CD14-positive monocyte (primary cell): ENCODE measurements around the gene PITHD1. TPM values are rescaled to one million over a fixed set of nuclear protein-coding genes. Genes with fewer than 3 reads are reported as not detected.
A peak's percentile ranks its signal among the peaks of the same experiment; 100 is the strongest.

Source experiments
- DNase-seq, 3 donors: peaks; one replicate each; pipeline ENCODE4 v3.0.0-alpha.2; 2011 to 2022
- H2AFZ ChIP-seq: 2 replicates; pipeline ENCODE4 v1.6.0; 2012; ENCODE audit warnings: mild to moderate bottlenecking, low read depth, low read length, inconsistent platforms; ENCODE audit not compliant: insufficient read depth, poor library complexity, severe bottlenecking
- H3K27ac ChIP-seq, 2 donors: 1 replicate in 1 of 2; 2 replicates in 1 of 2; pipeline ENCODE4 v1.5.1; 2012 to 2013; ENCODE audit warnings: low read length in 2 of 2, control low read depth in 1 of 2, inconsistent platforms in 1 of 2, low read depth in 1 of 2, mild to moderate bottlenecking in 1 of 2
- H3K27me3 ChIP-seq, 2 donors: one replicate each; pipeline versions ENCODE4 v1.6.0 to v1.6.1; 2011 to 2013; ENCODE audit warnings: low read length in 2 of 2; ENCODE audit not compliant: control insufficient read depth in 2 of 2, insufficient read depth in 2 of 2
- H3K36me3 ChIP-seq, 2 donors: replicated peaks in 1 of 2; 1 replicate in 1 of 2; 2 replicates in 1 of 2; pipeline versions ENCODE4 v1.5.1 to v1.6.1; 2012 to 2013; ENCODE audit warnings: low read length in 2 of 2, control low read depth in 1 of 2, inconsistent platforms in 1 of 2, mild to moderate bottlenecking in 1 of 2; ENCODE audit not compliant: insufficient read depth in 2 of 2, control insufficient read depth in 1 of 2
- H3K4me1 ChIP-seq, 2 donors: 1 replicate in 1 of 2; 2 replicates in 1 of 2; pipeline versions ENCODE4 v1.5.1 to v1.6.1; 2012 to 2013; ENCODE audit warnings: low read length in 2 of 2, control low read depth in 1 of 2, inconsistent platforms in 1 of 2, mild to moderate bottlenecking in 1 of 2, moderate library complexity in 1 of 2; ENCODE audit not compliant: insufficient read depth in 2 of 2, control insufficient read depth in 1 of 2
- H3K4me2 ChIP-seq: replicated peaks from 2 replicates; pipeline ENCODE3; 2012; ENCODE audit warnings: low read length, moderate library complexity, mild to moderate bottlenecking; ENCODE audit not compliant: poor library complexity, severe bottlenecking; ENCODE audit errors: extremely low read depth
- H3K4me3 ChIP-seq, 3 experiments: fragments of 200-600 bp in 1 of 3; sonication (generic) in 1 of 3; replicated peaks in 1 of 3; 1 replicate in 2 of 3; 2 replicates in 1 of 3; pipeline ENCODE4 v1.5.1; 2011 to 2013; ENCODE audit warnings: low read length in 3 of 3, mild to moderate bottlenecking in 3 of 3, control low read depth in 2 of 3, low read depth in 2 of 3, inconsistent platforms in 1 of 3, moderate library complexity in 1 of 3
- H3K79me2 ChIP-seq: 2 replicates; pipeline ENCODE4 v1.6.0; 2012; ENCODE audit warnings: mild to moderate bottlenecking, control low read depth, inconsistent platforms, low read length, moderate library complexity; ENCODE audit not compliant: insufficient read depth
- H3K9ac ChIP-seq: 2 replicates; pipeline ENCODE4 v1.6.0; 2017; ENCODE audit warnings: low read length, mild to moderate bottlenecking; ENCODE audit not compliant: insufficient read depth, poor library complexity, severe bottlenecking
- H3K9me3 ChIP-seq, 2 donors: replicated peaks in 1 of 2; 1 replicate in 1 of 2; 2 replicates in 1 of 2; pipeline versions ENCODE4 v1.5.1 to v1.6.1; 2012 to 2013; ENCODE audit warnings: low read length in 2 of 2, control low read depth in 1 of 2; ENCODE audit not compliant: control insufficient read depth in 1 of 2, insufficient read depth in 1 of 2
- H4K20me1 ChIP-seq: 2 replicates; pipeline ENCODE4 v1.6.0; 2012; ENCODE audit warnings: mild to moderate bottlenecking, low read length, control low read depth, moderate library complexity; ENCODE audit not compliant: insufficient read depth
- H3K27ac Mint-ChIP-seq, 7 donors: one replicate each; pipeline ENCODE4 v1.8.0; 2020; ENCODE audit warnings: mild to moderate bottlenecking in 7 of 7, mixed read lengths in 7 of 7, moderate library complexity in 6 of 7, inconsistent platforms in 2 of 7
- H3K27me3 Mint-ChIP-seq, 3 donors: one replicate each; pipeline ENCODE4 v1.8.0; 2021 to 2022; ENCODE audit warnings: low read depth in 3 of 3, mild to moderate bottlenecking in 3 of 3, mixed read lengths in 3 of 3, moderate library complexity in 3 of 3, inconsistent platforms in 1 of 3
- H3K36me3 Mint-ChIP-seq, 2 donors: one replicate each; pipeline ENCODE4 v1.8.0; 2020; ENCODE audit warnings: mixed read lengths in 2 of 2, inconsistent platforms in 1 of 2, mild to moderate bottlenecking in 1 of 2
- H3K4me1 Mint-ChIP-seq: one replicate; pipeline ENCODE4 v1.8.0; 2020; ENCODE audit warnings: mild to moderate bottlenecking, mixed read lengths
- H3K4me3 Mint-ChIP-seq, 2 donors: one replicate each; pipeline ENCODE4 v1.8.0; 2020; ENCODE audit warnings: mild to moderate bottlenecking in 2 of 2, mixed read lengths in 2 of 2, moderate library complexity in 1 of 2
- H3K9me3 Mint-ChIP-seq, 7 donors: one replicate each; pipeline ENCODE4 v1.8.0; 2020 to 2022; ENCODE audit warnings: mixed read lengths in 7 of 7, mild to moderate bottlenecking in 6 of 7, moderate library complexity in 6 of 7, inconsistent platforms in 2 of 7
- CTCF ChIP-seq: fragments of 200-600 bp; IDR thresholded peaks from one replicate; pipeline ENCODE4 v1.8.0; 2022; ENCODE audit warnings: antibody characterized with exemption, mild to moderate bottlenecking
- WGBS: methylation state at CpG from one replicate; pipeline ENCODE4 v1.1.5; 2013; ENCODE audit warnings: missing lambda C conversion rate; ENCODE audit not compliant: insufficient coverage; 5-methylcytosine and 5-hydroxymethylcytosine counted together
- intact Hi-C, 2 donors: fragments of 100-400 bp; cut with micrococcal nuclease; formaldehyde crosslinking; loops; one replicate each; pipeline versions ENCODE4 v1.15.0 to v1.15.1; 2023
- polyA plus RNA-seq, 3 donors: library from polyadenylated mRNA; depleted of rRNA in 1 of 3; unstranded in 2 of 3; stranded (reverse) in 1 of 3; fragments of 300-500 nt in 2 of 3; fragments of >200 nt in 1 of 3; fragmentation: Illumina TruSeq in 2 of 3; gene quantifications; 1 replicate in 2 of 3; 2 replicates in 1 of 3; pipeline ENCODE4 v1.2.3, GENCODE V29; 2012 to 2021

The PITHD1 gene
- polyA plus RNA-seq, 3 donors = 20.8 to 40.8 (median 29.9) TPM

- DNase-seq = no peak
- H3K27me3 Mint-ChIP-seq = peaks cover 0 to 4% (median 2%) of the 10 kb centered on the region in 3 donors
- intact Hi-C loops = loop anchor here (5.0 to 10.0 kb wide), 2 partner anchors 50 to 188 kb away; partner anchors contain the start of genes ID3 (in 1 of the 2) and RPL11 (in 1 of the 2)
- Histone ChIP-seq H3K36me3 (peaks cover 0 to 21% of the 10 kb centered on the region in 2 donors), H3K9ac (peak overlapping the region; percentile 95), H3K4me1 (peaks cover 16 to 27% of the 10 kb centered on the region in 2 donors), H3K27me3 (no peaks in the 10 kb centered on the region), H3K79me2 (peaks cover 46% of the 10 kb centered on the region), H4K20me1 (peaks cover 41% of the 10 kb centered on the region), H3K9me3 (no peaks in the 10 kb centered on the region), H3K4me3 (peak overlapping the region; percentile 67 to 93 (median 82)), H3K4me2 (peak overlapping the region; percentile 98), H3K27ac (peak overlapping the region; percentile 30 to 88), H2AFZ (peak overlapping the region; percentile 92)
- H3K4me1 Mint-ChIP-seq = peaks cover 30% of the 10 kb centered on the region
- WGBS = 11% methylated on average over 27 of the region's 28 CpGs
- peaks cover 9 to 17% of the 10 kb centered on the region in 2 donors for H3K36me3 Mint-ChIP-seq
- TF ChIP-seq CTCF = no peak
- H3K9me3 Mint-ChIP-seq = no peaks in the 10 kb centered on the region
- peak overlapping the region in 6 of 7 donors; percentile 75 to 86 (median 82) for H3K27ac Mint-ChIP-seq
- H3K4me3 Mint-ChIP-seq = peak overlapping the region; percentile 86 to 92
Measured at GRCh38 chr1:23742670-23743286, 35.4 kb upstream of the PITHD1 start.

- H3K9me3 Mint-ChIP-seq = no peaks in the 10 kb centered on the region
- Histone ChIP-seq H3K9me3 (no peaks in the 10 kb centered on the region), H3K79me2 (peaks cover 53% of the 10 kb centered on the region), H3K4me3 (peak within 1 kb of the TSS; percentile 67 to 93 (median 82)), H3K36me3 (peaks cover 0 to 25% of the 10 kb centered on the region in 2 donors), H3K9ac (peak within 1 kb of the TSS; percentile 95), H3K4me1 (peaks cover 16 to 27% of the 10 kb centered on the region in 2 donors), H2AFZ (peak within 1 kb of the TSS; percentile 92), H3K4me2 (peak within 1 kb of the TSS; percentile 98), H4K20me1 (peaks cover 49% of the 10 kb centered on the region), H3K27ac (peak within 1 kb of the TSS; percentile 44 to 88), H3K27me3 (no peaks in the 10 kb centered on the region)
- DNase-seq = peak; percentile 53
- no peak for TF ChIP-seq CTCF
- H3K36me3 Mint-ChIP-seq = peaks cover 9 to 19% of the 10 kb centered on the region in 2 donors
- H3K4me3 Mint-ChIP-seq = peak within 1 kb of the TSS; percentile 93
- H3K27me3 Mint-ChIP-seq = peaks cover 0 to 3% (median 2%) of the 10 kb centered on the region in 3 donors
- H3K4me1 Mint-ChIP-seq = peaks cover 35% of the 10 kb centered on the region
- under 1% methylated on average over 115 of the region's 119 CpGs for WGBS
- intact Hi-C loops = loop anchor here (5.0 to 10.0 kb wide), 2 partner anchors 51 to 189 kb away; partner anchors contain the start of genes ID3 (in 1 of the 2) and RPL11 (in 1 of the 2)
- peak within 1 kb of the TSS; percentile 80 to 91 (median 85) for H3K27ac Mint-ChIP-seq
Measured at GRCh38 chr1:23743287-23744152, 34.7 kb upstream of the PITHD1 start, which contains the start of gene ELOA. Gene ELOA (plus strand): TSS chr1:23743471. CDS start chr1:23743504, 33 bp downstream.
